Mesenchymal stem cell (in vitro differentiated cells and primary cell): ENCODE results near the gene GPC3.

Source experiments
- DNase-seq: peaks from one replicate; pipeline ENCODE4 v3.0.0-alpha.2; 2013
- H2AFZ ChIP-seq: one replicate; pipeline ENCODE4 v1.6.1; 2013; ENCODE audit warnings: low read depth, mild to moderate bottlenecking, control low read depth, inconsistent platforms, low read length, moderate library complexity
- H2AK5ac ChIP-seq: 2 replicates; pipeline ENCODE4 v1.6.1; 2013; ENCODE audit warnings: low read length, moderate library complexity, mild to moderate bottlenecking, inconsistent platforms; ENCODE audit not compliant: severe bottlenecking
- H2BK120ac ChIP-seq: one replicate; pipeline ENCODE4 v1.6.1; 2013; ENCODE audit warnings: low read depth, mild to moderate bottlenecking, inconsistent platforms, low read length, moderate library complexity
- H2BK12ac ChIP-seq, 2 experiments: one replicate each; pipeline ENCODE4 v1.6.1; 2013; ENCODE audit warnings: inconsistent platforms in 2 of 2, low read length in 2 of 2, mild to moderate bottlenecking in 2 of 2, moderate library complexity in 2 of 2, control low read depth in 1 of 2
- H2BK15ac ChIP-seq: one replicate; pipeline ENCODE4 v1.6.1; 2013; ENCODE audit warnings: mild to moderate bottlenecking, low read depth, inconsistent platforms; ENCODE audit not compliant: poor library complexity, severe bottlenecking
- H2BK5ac ChIP-seq: 2 replicates; pipeline ENCODE4 v1.6.1; 2013; ENCODE audit warnings: low read depth, mild to moderate bottlenecking, low read length, control low read depth, inconsistent platforms; ENCODE audit not compliant: poor library complexity, severe bottlenecking
- H3K14ac ChIP-seq, 2 experiments: one replicate each; pipeline ENCODE4 v1.6.1; 2013; ENCODE audit warnings: inconsistent platforms in 2 of 2, low read length in 2 of 2, control low read depth in 1 of 2, mild to moderate bottlenecking in 1 of 2, moderate library complexity in 1 of 2
- H3K18ac ChIP-seq, 2 experiments: one replicate each; pipeline ENCODE4 v1.6.1; 2013; ENCODE audit warnings: inconsistent platforms in 2 of 2, low read length in 2 of 2, control low read depth in 1 of 2, low read depth in 1 of 2, mild to moderate bottlenecking in 1 of 2
- H3K23ac ChIP-seq, 2 experiments: one replicate each; pipeline ENCODE4 v1.6.1; 2013; ENCODE audit warnings: inconsistent platforms in 2 of 2, low read length in 2 of 2, mild to moderate bottlenecking in 2 of 2, moderate library complexity in 2 of 2, control low read depth in 1 of 2
- H3K27ac ChIP-seq: 2 replicates; pipeline ENCODE4 v1.5.1; 2013; ENCODE audit warnings: mild to moderate bottlenecking, moderate library complexity, low read length, control low read depth, inconsistent platforms; ENCODE audit not compliant: poor library complexity, severe bottlenecking
- H3K27me3 ChIP-seq, 2 experiments: 2 replicates each; pipeline versions ENCODE4 v1.6.1 to v1.7.0; 2013; ENCODE audit warnings: low read length in 2 of 2, mild to moderate bottlenecking in 2 of 2, moderate library complexity in 2 of 2, control low read depth in 1 of 2, inconsistent platforms in 1 of 2; ENCODE audit not compliant: control insufficient read depth in 1 of 2, insufficient read depth in 1 of 2
- H3K36me3 ChIP-seq, 2 experiments: 2 replicates each; pipeline versions ENCODE4 v1.6.1 to v1.7.0; 2013; ENCODE audit warnings: low read length in 2 of 2, control low read depth in 1 of 2, inconsistent platforms in 1 of 2, low read depth in 1 of 2, mild to moderate bottlenecking in 1 of 2; ENCODE audit not compliant: insufficient read depth in 2 of 2, control insufficient read depth in 1 of 2
- H3K4ac ChIP-seq, 2 experiments: one replicate each; pipeline ENCODE4 v1.6.1; 2013; ENCODE audit warnings: inconsistent platforms in 2 of 2, low read length in 2 of 2, mild to moderate bottlenecking in 2 of 2, moderate library complexity in 2 of 2, control low read depth in 1 of 2, low read depth in 1 of 2
- H3K4me1 ChIP-seq: 2 replicates; pipeline ENCODE4 v1.6.1; 2013; ENCODE audit warnings: low read depth, low read length, control low read depth; ENCODE audit not compliant: control insufficient read depth, insufficient read depth
- H3K4me2 ChIP-seq: 2 replicates; pipeline ENCODE4 v1.6.1; 2013; ENCODE audit warnings: low read length, mild to moderate bottlenecking, inconsistent platforms; ENCODE audit not compliant: poor library complexity, severe bottlenecking
- H3K4me3 ChIP-seq, 2 experiments: 2 replicates each; pipeline versions ENCODE4 v1.5.1 to v1.7.0; 2013; ENCODE audit warnings: low read length in 2 of 2, mild to moderate bottlenecking in 2 of 2, control low read depth in 1 of 2, low read depth in 1 of 2; ENCODE audit not compliant: insufficient read depth in 1 of 2
- H3K79me1 ChIP-seq: replicated peaks from 2 replicates; pipeline ENCODE4 v1.6.1; 2013; ENCODE audit warnings: mild to moderate bottlenecking, control low read depth, low read length, inconsistent platforms; ENCODE audit not compliant: poor library complexity, severe bottlenecking
- H3K9ac ChIP-seq: 2 replicates; pipeline ENCODE4 v1.7.0; 2013; ENCODE audit warnings: mild to moderate bottlenecking, low read length, moderate library complexity
- H3K9me3 ChIP-seq: 2 replicates; pipeline ENCODE4 v1.7.0; 2013; ENCODE audit warnings: mild to moderate bottlenecking, low read length; ENCODE audit not compliant: control insufficient read depth
- H4K8ac ChIP-seq: one replicate; pipeline ENCODE4 v1.6.1; 2013; ENCODE audit warnings: inconsistent platforms, mild to moderate bottlenecking, low read length, moderate library complexity
- H4K91ac ChIP-seq: one replicate; pipeline ENCODE4 v1.6.1; 2013; ENCODE audit warnings: mild to moderate bottlenecking, low read length, inconsistent platforms
- WGBS: methylation state at CpG from one replicate; pipeline ENCODE4 v1.1.7; 2013; ENCODE audit warnings: mixed read lengths; 5-methylcytosine and 5-hydroxymethylcytosine counted together

The GPC3 gene

DNA sequence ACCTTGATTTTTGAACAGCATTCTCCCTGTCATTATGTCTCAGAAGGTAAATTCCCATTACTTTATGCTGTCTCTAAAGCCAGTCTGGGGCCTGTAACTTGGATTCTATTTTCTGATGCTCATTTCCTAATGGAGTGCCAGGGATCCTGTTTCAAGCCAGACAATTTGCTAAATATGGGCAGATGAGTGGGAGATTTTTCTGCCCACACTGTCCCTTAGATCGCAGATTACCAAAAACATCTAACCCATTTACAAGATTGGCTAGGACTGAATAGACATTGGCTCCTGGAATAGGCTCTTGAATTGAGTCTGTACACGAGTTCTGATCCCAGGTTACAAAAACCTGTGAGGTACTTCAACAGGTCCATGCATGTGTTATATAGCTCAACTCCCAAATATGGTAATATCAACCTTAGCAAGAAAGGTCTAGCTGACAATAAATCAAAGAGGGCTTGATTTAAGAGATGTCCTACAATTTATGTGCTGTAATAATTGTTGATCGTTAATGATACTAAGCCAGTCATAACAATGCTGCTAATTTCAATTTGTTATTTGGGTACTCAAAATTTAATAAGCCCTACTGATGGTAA lies 5.7 kb downstream of the GPC3 start:
- Histone ChIP-seq H3K36me3 (no peaks in the 10 kb centered on the region), H3K4ac (no peak overlapping the region), H3K23ac (no peak overlapping the region), H2BK12ac (no peak overlapping the region), H3K4me2 (no peak overlapping the region), H2BK15ac (no peak overlapping the region), H3K18ac (no peak overlapping the region), H3K79me1 (no peaks in the 10 kb centered on the region), H4K91ac (no peak overlapping the region), H4K8ac (no peak overlapping the region), H3K9me3 (no peaks in the 10 kb centered on the region), H3K4me1 (peaks cover 3% of the 10 kb centered on the region), H3K4me3 (no peak overlapping the region), H3K27me3 (peaks cover 10 to 19% of the 10 kb centered on the region in 2 experiments), H2AK5ac (no peak overlapping the region), H2AFZ (no peak overlapping the region), H2BK5ac (no peak overlapping the region), H3K14ac (no peak overlapping the region), H3K9ac (peak overlapping the region; percentile 2), H3K27ac (no peak overlapping the region), H2BK120ac (no peak overlapping the region)
- DNase-seq, result no peak
- no CpG with 5 or more reads among the region's 3 CpGs for WGBS

GRCh38 chrX:133973704-133974103 lies 11.7 kb downstream of the GPC3 start:
- no peak overlapping the region for H3K23ac ChIP-seq
- DNase-seq, result no peak
- H3K9me3 ChIP-seq, result no peaks in the 10 kb centered on the region
- H2BK5ac ChIP-seq, result no peak overlapping the region
- H2BK120ac ChIP-seq, result no peak overlapping the region
- no peaks in the 10 kb centered on the region for H3K36me3 ChIP-seq
- no peak overlapping the region for H3K27ac ChIP-seq
- H2AFZ ChIP-seq, result no peak overlapping the region
- H3K79me1 ChIP-seq, result no peaks in the 10 kb centered on the region
- no peak overlapping the region for H3K4ac ChIP-seq
- no peak overlapping the region for H3K18ac ChIP-seq
- WGBS, result 86% methylated on average over 1 of the region's 4 CpGs
- no peak overlapping the region for H2BK12ac ChIP-seq
- H2BK15ac ChIP-seq, result no peak overlapping the region
- no peaks in the 10 kb centered on the region for H3K4me1 ChIP-seq
- no peak overlapping the region for H4K8ac ChIP-seq
- H3K4me2 ChIP-seq, result no peak overlapping the region
- H2AK5ac ChIP-seq, result no peak overlapping the region
- no peak overlapping the region for H3K9ac ChIP-seq
- no peak overlapping the region for H3K14ac ChIP-seq
- H3K27me3 ChIP-seq, result peaks cover 0 to 6% of the 10 kb centered on the region in 2 experiments
- no peak overlapping the region for H4K91ac ChIP-seq
- H3K4me3 ChIP-seq, result no peak overlapping the region

DNA sequence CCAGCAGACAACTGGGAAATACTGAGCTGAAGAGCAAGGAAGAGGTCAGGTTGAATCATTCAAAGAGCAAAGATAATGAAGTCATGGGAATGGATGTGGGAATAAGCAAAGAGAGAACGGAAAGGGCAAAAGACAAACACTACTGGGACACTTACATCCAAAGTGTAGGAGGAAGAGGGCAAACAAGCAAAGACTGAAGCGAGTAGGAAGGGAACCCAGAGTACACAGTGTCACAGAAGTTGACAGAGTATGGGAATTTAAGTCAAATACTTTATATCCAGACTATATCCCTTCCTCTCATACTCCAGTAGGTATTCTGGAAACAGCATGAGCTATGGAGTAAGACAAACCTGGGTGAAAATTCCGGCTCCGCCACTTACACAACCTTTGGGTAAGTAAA lies 12.5 kb downstream of the GPC3 start:
- Histone ChIP-seq H3K14ac (no peak overlapping the region), H3K4me2 (no peak overlapping the region), H4K91ac (no peak overlapping the region), H3K4me3 (no peak overlapping the region), H3K9me3 (no peaks in the 10 kb centered on the region), H2BK120ac (no peak overlapping the region), H3K9ac (no peak overlapping the region), H3K27ac (no peak overlapping the region), H3K23ac (no peak overlapping the region), H3K27me3 (peaks cover 0 to 6% of the 10 kb centered on the region in 2 experiments), H3K4me1 (no peaks in the 10 kb centered on the region), H2BK12ac (no peak overlapping the region), H2BK15ac (no peak overlapping the region), H3K4ac (no peak overlapping the region), H2AK5ac (no peak overlapping the region), H3K18ac (no peak overlapping the region), H3K36me3 (no peaks in the 10 kb centered on the region), H2BK5ac (no peak overlapping the region), H4K8ac (no peak overlapping the region), H3K79me1 (no peaks in the 10 kb centered on the region), H2AFZ (no peak overlapping the region)
- 83% methylated on average over 2 of the region's 4 CpGs for WGBS
- no peak for DNase-seq

GRCh38 chrX:133971586-133971985 lies 13.8 kb downstream of the GPC3 start:
- 100% methylated on average over 1 of the region's 3 CpGs for WGBS
- no peak overlapping the region for H3K4me3 ChIP-seq

More at GRCh38 chrX:133971586-133971985, 13.8 kb downstream of the GPC3 start:
- H4K91ac ChIP-seq, result no peak overlapping the region
- H3K4me2 ChIP-seq, result no peak overlapping the region
- DNase-seq, result no peak
- H3K9me3 ChIP-seq, result no peaks in the 10 kb centered on the region
- H3K23ac ChIP-seq, result no peak overlapping the region
- H3K27ac ChIP-seq, result no peak overlapping the region
- no peak overlapping the region for H4K8ac ChIP-seq
- H3K14ac ChIP-seq, result no peak overlapping the region
- H3K36me3 ChIP-seq, result no peaks in the 10 kb centered on the region
- no peak overlapping the region for H3K18ac ChIP-seq
- H3K4ac ChIP-seq, result no peak overlapping the region
- no peaks in the 10 kb centered on the region for H3K4me1 ChIP-seq
- no peak overlapping the region for H2AFZ ChIP-seq
- no peaks in the 10 kb centered on the region for H3K79me1 ChIP-seq
- no peak overlapping the region for H2BK120ac ChIP-seq
- no peak overlapping the region for H2BK12ac ChIP-seq
- no peak overlapping the region for H2BK5ac ChIP-seq
- no peak overlapping the region for H2AK5ac ChIP-seq
- H2BK15ac ChIP-seq, result no peak overlapping the region
- no peak overlapping the region for H3K9ac ChIP-seq
- H3K27me3 ChIP-seq, result peaks cover 0 to 6% of the 10 kb centered on the region in 2 experiments
